ENCODE data around the gene DPP10. TPM values are rescaled to one million over a fixed set of nuclear protein-coding genes. Genes with fewer than 3 reads are reported as not detected.

The DPP10 gene
- total RNA-seq, 3 donors from 2014 or later (not counting 1 experiment from before 2014, with no cell fraction given), result not detected

GRCh38 chr2:114762986-114763385 is 320.5 kb downstream of the DPP10 start:
- ATAC-seq (no peak), DNase-seq (no peak)
- Histone ChIP-seq H3K27ac (ENCODE audit: low read length) (no peak overlapping the region), H3K27me3 (ENCODE audit: control insufficient read depth, insufficient read depth, low read length) (no peaks in the 10 kb centered on the region), H3K4me1 (ENCODE audit: control insufficient read depth, insufficient read depth, low read length) (no peaks in the 10 kb centered on the region), H3K9me3 (ENCODE audit: control insufficient read depth, insufficient read depth, low read length) (no peaks in the 10 kb centered on the region), H3K36me3 (ENCODE audit: control insufficient read depth, insufficient read depth, low read length) (no peaks in the 10 kb centered on the region), H3K4me3 (ENCODE audit: low read length) (no peak overlapping the region)
- no peaks in the 10 kb centered on the region for H3K4me1 Mint-ChIP-seq
- no peak overlapping the region for H3K4me3 Mint-ChIP-seq
- no peaks in the 10 kb centered on the region for H3K36me3 Mint-ChIP-seq
- TF ChIP-seq, protein P1, sequence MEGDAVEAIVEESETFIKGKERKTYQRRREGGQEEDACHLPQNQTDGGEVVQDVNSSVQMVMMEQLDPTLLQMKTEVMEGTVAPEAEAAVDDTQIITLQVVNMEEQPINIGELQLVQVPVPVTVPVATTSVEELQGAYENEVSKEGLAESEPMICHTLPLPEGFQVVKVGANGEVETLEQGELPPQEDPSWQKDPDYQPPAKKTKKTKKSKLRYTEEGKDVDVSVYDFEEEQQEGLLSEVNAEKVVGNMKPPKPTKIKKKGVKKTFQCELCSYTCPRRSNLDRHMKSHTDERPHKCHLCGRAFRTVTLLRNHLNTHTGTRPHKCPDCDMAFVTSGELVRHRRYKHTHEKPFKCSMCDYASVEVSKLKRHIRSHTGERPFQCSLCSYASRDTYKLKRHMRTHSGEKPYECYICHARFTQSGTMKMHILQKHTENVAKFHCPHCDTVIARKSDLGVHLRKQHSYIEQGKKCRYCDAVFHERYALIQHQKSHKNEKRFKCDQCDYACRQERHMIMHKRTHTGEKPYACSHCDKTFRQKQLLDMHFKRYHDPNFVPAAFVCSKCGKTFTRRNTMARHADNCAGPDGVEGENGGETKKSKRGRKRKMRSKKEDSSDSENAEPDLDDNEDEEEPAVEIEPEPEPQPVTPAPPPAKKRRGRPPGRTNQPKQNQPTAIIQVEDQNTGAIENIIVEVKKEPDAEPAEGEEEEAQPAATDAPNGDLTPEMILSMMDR (IDR thresholded peaks at IDR 0.05), result no peak
- peaks cover 5 to 12% of the 10 kb centered on the region in 2 donors for H3K9me3 Mint-ChIP-seq
- no peak overlapping the region for H3K27ac Mint-ChIP-seq
- H3K27me3 Mint-ChIP-seq (ENCODE audit: low read depth in 2 of 2), result no peaks in the 10 kb centered on the region
- WGBS (ENCODE audit: insufficient coverage), result 77% methylated on average over 6 of the region's 6 CpGs
- intact Hi-C loops (cut with micrococcal nuclease), result no loop called here

DNA sequence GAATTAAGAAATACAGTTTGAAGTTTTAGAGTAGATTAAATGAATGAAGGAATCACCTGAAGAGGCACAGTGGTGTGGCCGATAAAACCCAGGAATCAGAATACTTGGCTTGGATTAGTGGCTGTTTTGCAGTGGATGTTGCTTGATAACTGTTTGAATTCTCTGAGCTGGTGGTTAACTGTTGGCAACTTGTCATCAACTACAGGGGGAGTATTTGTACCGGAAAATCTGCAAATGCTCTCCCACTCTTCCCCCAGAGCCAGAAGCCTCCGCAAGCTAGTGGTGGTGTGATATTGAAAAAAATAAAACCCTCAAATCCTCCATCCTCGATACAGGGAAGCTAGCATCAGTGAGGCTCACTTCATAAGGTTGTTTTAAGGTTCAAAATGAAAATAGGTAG is 326.7 kb downstream of the DPP10 start:
- TF ChIP-seq, protein P1 (IDR thresholded peaks at IDR 0.05), result no peak
- no peaks in the 10 kb centered on the region for H3K27me3 Mint-ChIP-seq (ENCODE audit: low read depth in 2 of 2)
- peaks cover 3 to 9% of the 10 kb centered on the region in 2 donors for H3K9me3 Mint-ChIP-seq
- WGBS (ENCODE audit: insufficient coverage), result 69% methylated on average over 2 of the region's 4 CpGs
- intact Hi-C loops (cut with micrococcal nuclease), result no loop called here
- ATAC-seq (no peak), DNase-seq (no peak)
- no peaks in the 10 kb centered on the region for H3K36me3 Mint-ChIP-seq
- no peaks in the 10 kb centered on the region for H3K4me1 Mint-ChIP-seq
- H3K36me3 ChIP-seq (ENCODE audit: control insufficient read depth, insufficient read depth, low read length), result no peaks in the 10 kb centered on the region
- H3K9me3 ChIP-seq (ENCODE audit: control insufficient read depth, insufficient read depth, low read length), result no peaks in the 10 kb centered on the region
- no peak overlapping the region for H3K4me3 Mint-ChIP-seq
- no peaks in the 10 kb centered on the region for H3K4me1 ChIP-seq (ENCODE audit: control insufficient read depth, insufficient read depth, low read length)
- H3K27ac ChIP-seq (ENCODE audit: low read length), result no peak overlapping the region
- no peak overlapping the region for H3K4me3 ChIP-seq (ENCODE audit: low read length)
- H3K27ac Mint-ChIP-seq, result no peak overlapping the region
- no peaks in the 10 kb centered on the region for H3K27me3 ChIP-seq (ENCODE audit: control insufficient read depth, insufficient read depth, low read length)

GRCh38 chr2:114769991-114770390 is 327.6 kb downstream of the DPP10 start:
- no peaks in the 10 kb centered on the region for H3K4me1 ChIP-seq (ENCODE audit: control insufficient read depth, insufficient read depth, low read length)
- no peaks in the 10 kb centered on the region for H3K27me3 Mint-ChIP-seq (ENCODE audit: low read depth in 2 of 2)
- no peak for ATAC-seq
- TF ChIP-seq, protein P1 (IDR thresholded peaks at IDR 0.05), result no peak
- no peaks in the 10 kb centered on the region for H3K27me3 ChIP-seq (ENCODE audit: control insufficient read depth, insufficient read depth, low read length)
- H3K4me3 Mint-ChIP-seq, result no peak overlapping the region
- no peaks in the 10 kb centered on the region for H3K36me3 ChIP-seq (ENCODE audit: control insufficient read depth, insufficient read depth, low read length)
- H3K4me1 Mint-ChIP-seq, result no peaks in the 10 kb centered on the region
- no peak overlapping the region for H3K4me3 ChIP-seq (ENCODE audit: low read length)
- WGBS (ENCODE audit: insufficient coverage), result 75% methylated on average over 1 of the region's 2 CpGs
- intact Hi-C loops (cut with micrococcal nuclease), result no loop called here
- no peak overlapping the region for H3K27ac ChIP-seq (ENCODE audit: low read length)
- H3K36me3 Mint-ChIP-seq, result no peaks in the 10 kb centered on the region
- peaks cover 3 to 9% of the 10 kb centered on the region in 2 donors for H3K9me3 Mint-ChIP-seq
- H3K27ac Mint-ChIP-seq, result no peak overlapping the region
- H3K9me3 ChIP-seq (ENCODE audit: control insufficient read depth, insufficient read depth, low read length), result no peaks in the 10 kb centered on the region
- no peak for DNase-seq

GRCh38 chr2:114784046-114784445 is 341.6 kb downstream of the DPP10 start:
- no peak for ATAC-seq
- no peak for DNase-seq
- Mint-ChIP-seq H3K27me3 (ENCODE audit: low read depth in 2 of 2) (no peaks in the 10 kb centered on the region), H3K27ac (no peak overlapping the region), H3K9me3 (no peaks in the 10 kb centered on the region), H3K4me3 (no peak overlapping the region), H3K4me1 (no peaks in the 10 kb centered on the region), H3K36me3 (no peaks in the 10 kb centered on the region)
- H3K9me3 ChIP-seq (ENCODE audit: control insufficient read depth, insufficient read depth, low read length), result peaks cover 2% of the 10 kb centered on the region
- no peaks in the 10 kb centered on the region for H3K4me1 ChIP-seq (ENCODE audit: control insufficient read depth, insufficient read depth, low read length)
- no peak overlapping the region for H3K4me3 ChIP-seq (ENCODE audit: low read length)
- no peaks in the 10 kb centered on the region for H3K36me3 ChIP-seq (ENCODE audit: control insufficient read depth, insufficient read depth, low read length)
- 56% methylated on average over 1 of the region's 1 CpG for WGBS (ENCODE audit: insufficient coverage)
- intact Hi-C loops (cut with micrococcal nuclease), result no loop called here
- no peak overlapping the region for H3K27ac ChIP-seq (ENCODE audit: low read length)
- no peaks in the 10 kb centered on the region for H3K27me3 ChIP-seq (ENCODE audit: control insufficient read depth, insufficient read depth, low read length)
- TF ChIP-seq, protein P1 (IDR thresholded peaks at IDR 0.05), result no peak
